Epithelial cell of proximal tubule (primary cell): ENCODE measurements around the gene ST6GAL1. TPM values are rescaled to one million over a fixed set of nuclear protein-coding genes. Genes with fewer than 3 reads are reported as not detected.
"Not testable (repeated sequence)": the region's sequence is repeated elsewhere in the genome, so short reads cannot be mapped to it uniquely, and the experiment has no call there.

ENCODE experiments used
- DNase-seq: peaks from one replicate; pipeline ENCODE4 v3.0.0-alpha.2; 2011; ENCODE audit warnings: low read depth
- H3K4me3 ChIP-seq: 2 replicates; pipeline ENCODE4 v1.5.1; 2011; ENCODE audit warnings: low read depth, mild to moderate bottlenecking, low read length
- total RNA-seq: library from RNA; depleted of rRNA; stranded (reverse); fragments of >200 nt; gene quantifications from 2 replicates; pipeline ENCODE4 v1.2.3, GENCODE V29; 2015
- TF ChIP-seq, protein P1 (sequence below): conservative IDR thresholded peaks from 2 replicates; pipeline ENCODE4 v1.5.1; 2012; ENCODE audit warnings: low read depth, mild to moderate bottlenecking, low read length

The ST6GAL1 gene
- total RNA-seq, 1 donor from 2014 or later: 23.1 TPM

DNA sequence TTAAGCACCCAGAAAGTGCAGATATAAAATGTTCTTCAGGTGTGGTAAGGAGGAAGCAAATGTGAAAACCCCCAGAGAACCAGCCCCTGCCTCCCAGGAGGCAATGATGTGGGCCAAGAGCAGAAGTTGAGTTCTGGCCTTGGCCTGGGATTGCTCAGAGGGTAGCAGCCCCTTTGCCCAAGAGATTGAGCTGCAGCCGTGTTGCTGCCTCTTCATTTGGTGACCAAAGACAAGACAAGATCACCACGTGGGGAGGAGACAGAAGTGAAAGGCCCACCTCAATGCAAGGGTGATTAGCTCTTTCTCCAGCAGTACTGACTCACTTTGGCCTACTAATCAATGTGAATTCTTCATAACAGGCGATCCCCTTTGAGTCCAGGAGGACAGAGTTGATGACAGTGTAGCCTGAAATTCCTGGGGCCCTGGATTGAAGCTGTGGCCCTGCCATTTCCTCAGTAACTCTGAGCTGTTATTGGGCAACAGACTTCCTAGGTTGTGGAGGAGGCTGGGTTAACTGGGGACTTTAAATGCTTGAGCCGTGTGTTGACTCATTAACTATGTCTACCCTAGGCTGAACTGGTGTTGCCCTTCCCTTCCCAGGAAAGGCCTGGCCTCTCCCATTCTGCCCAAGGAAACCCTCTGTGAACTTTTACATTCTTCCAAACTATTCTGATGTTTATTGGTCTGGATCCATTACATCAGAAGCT lies 86.5 kb downstream of the ST6GAL1 start:
- no peak overlapping the region for H3K4me3 ChIP-seq
- TF ChIP-seq, protein P1, sequence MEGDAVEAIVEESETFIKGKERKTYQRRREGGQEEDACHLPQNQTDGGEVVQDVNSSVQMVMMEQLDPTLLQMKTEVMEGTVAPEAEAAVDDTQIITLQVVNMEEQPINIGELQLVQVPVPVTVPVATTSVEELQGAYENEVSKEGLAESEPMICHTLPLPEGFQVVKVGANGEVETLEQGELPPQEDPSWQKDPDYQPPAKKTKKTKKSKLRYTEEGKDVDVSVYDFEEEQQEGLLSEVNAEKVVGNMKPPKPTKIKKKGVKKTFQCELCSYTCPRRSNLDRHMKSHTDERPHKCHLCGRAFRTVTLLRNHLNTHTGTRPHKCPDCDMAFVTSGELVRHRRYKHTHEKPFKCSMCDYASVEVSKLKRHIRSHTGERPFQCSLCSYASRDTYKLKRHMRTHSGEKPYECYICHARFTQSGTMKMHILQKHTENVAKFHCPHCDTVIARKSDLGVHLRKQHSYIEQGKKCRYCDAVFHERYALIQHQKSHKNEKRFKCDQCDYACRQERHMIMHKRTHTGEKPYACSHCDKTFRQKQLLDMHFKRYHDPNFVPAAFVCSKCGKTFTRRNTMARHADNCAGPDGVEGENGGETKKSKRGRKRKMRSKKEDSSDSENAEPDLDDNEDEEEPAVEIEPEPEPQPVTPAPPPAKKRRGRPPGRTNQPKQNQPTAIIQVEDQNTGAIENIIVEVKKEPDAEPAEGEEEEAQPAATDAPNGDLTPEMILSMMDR: no peak
- peak; percentile 94 for DNase-seq

DNA sequence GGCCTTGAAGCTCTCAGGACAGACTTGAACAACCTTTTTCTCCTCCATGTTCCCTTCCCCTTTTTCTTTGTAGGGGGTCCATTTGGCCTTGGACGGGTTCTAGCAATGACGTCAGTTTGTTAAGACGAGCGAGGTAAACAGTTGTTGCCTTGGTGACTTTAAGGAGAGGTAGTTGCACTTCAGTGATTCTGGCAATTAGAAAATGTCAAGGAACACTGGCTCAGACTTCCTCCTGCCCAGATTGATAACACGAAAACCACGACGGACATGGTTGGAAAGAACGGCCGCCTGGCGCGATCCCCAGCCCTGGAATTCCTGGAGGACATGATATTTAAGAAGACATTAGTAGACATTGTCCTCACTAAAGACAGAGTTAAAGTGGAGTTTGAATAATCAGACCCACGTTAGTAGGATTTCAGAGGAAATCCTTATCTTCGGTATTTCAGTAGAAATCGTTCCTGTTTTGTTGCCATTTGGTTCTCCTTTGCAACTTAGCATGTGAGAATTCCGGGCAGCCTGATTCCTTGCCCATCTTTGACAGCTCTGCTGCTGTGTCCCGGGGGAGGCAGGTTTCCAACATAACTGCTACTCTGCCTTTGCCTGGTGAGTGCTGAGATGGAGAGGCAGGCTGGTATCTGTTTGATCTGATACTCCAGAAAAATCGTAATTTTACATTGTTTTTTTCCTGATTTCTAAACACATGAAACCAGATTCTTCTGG lies 87.3 kb downstream of the ST6GAL1 start:
- H3K4me3 ChIP-seq: peak overlapping the region; percentile 24
- TF ChIP-seq, protein P1: no peak
- DNase-seq: peak; percentile 92

DNA sequence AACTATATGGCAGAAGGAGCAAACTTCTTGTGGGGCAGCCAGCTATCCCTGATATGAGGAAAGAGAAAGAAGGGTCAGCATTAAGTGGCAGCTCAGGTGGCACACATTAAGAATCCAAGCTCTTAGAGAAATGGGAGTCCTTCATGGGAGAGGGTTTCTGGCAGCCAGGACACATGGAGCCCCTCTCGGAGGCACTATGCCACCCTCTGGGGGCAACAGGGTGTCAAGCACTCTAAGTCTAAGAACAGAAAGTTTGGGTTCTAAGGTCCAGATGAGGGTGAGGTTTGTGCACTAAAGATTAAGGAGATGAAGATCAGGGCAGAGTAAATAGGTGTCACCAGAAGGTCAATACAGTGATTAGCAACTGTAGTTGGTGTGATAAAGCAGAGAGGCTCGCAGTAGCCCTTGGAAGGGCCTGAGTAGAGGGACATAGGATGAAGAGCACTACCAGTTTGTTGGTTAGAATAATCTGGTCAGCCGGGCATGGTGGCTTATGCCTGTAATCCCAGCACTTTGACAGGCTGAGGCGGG lies 89.3 kb downstream of the ST6GAL1 start:
- TF ChIP-seq, protein P1: no peak
- no peak overlapping the region for H3K4me3 ChIP-seq
- no peak for DNase-seq

GRCh38 chr3:187020376-187020775 lies 90.0 kb downstream of the ST6GAL1 start:
- TF ChIP-seq, protein P1: no peak
- no peak for DNase-seq
- no peak overlapping the region for H3K4me3 ChIP-seq

GRCh38 chr3:187021748-187022402 lies 91.5 kb downstream of the ST6GAL1 start:
- H3K4me3 ChIP-seq: no peak overlapping the region
- TF ChIP-seq, protein P1: no peak
- DNase-seq: no peak

- no peak for DNase-seq
- TF ChIP-seq, protein P1: no peak
- H3K4me3 ChIP-seq: no peak overlapping the region
Measured at GRCh38 chr3:187022403-187023029, 92.2 kb downstream of the ST6GAL1 start.

DNA sequence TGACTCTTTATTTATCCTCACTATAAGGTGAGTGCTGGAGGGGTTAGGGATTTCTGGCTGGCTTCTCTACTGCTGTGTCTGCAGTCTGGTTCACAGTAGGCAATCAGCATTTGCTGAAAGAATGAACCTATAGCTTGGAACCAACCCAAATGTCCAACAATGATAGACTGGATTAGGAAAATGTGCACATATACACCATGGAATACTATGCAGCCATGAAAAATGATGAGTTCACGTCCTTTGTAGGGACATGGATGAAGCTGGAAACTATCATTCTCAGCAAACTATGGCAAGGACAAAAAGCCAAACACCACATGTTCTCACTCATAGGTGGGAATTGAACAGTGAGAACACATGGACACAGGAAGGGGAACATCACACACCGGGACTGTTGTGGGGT lies 93.0 kb downstream of the ST6GAL1 start:
- DNase-seq, H3K4me3 ChIP-seq: not testable (repeated sequence)
